Natural killer cell treated with Interleukin-12 subunit alpha and Interleukin-12 subunit beta and Interleukin-15 and Interleukin-18, amount 100 ng/mL, for 72 hours (primary cell): Measurements from ENCODE around the gene DCUN1D2. TPM values are rescaled to one million over a fixed set of nuclear protein-coding genes. Genes with fewer than 3 reads are reported as not detected.
"Not testable (repeated sequence)": the region's sequence is repeated elsewhere in the genome, so short reads cannot be mapped to it uniquely, and the experiment has no call there.

Experiments used
- ATAC-seq, 2 donors: fragments of 150-1000 bp; cut with Tn5 transposase in 1 of 2; sonication (Bioruptor Pico), chemical (Tn5 transposase) in 1 of 2; 2 replicates each; pipeline ENCODE4 v1.10.0; 2021
- DNase-seq: peaks from one replicate; pipeline ENCODE4 v3.0.0; 2022; ENCODE audit warnings: low spot score
- H3K27ac Mint-ChIP-seq, 2 donors: 1 replicate in 1 of 2; 2 replicates in 1 of 2; pipeline ENCODE4 v1.8.0; 2022; ENCODE audit warnings: mixed read lengths in 2 of 2, mild to moderate bottlenecking in 1 of 2, moderate library complexity in 1 of 2
- H3K27me3 Mint-ChIP-seq, 2 donors: 1 replicate in 1 of 2; 2 replicates in 1 of 2; pipeline ENCODE4 v1.8.0; 2022; ENCODE audit warnings: mixed read lengths in 2 of 2
- H3K36me3 Mint-ChIP-seq: one replicate; pipeline ENCODE4 v1.8.0; 2022; ENCODE audit warnings: mixed read lengths
- H3K4me1 Mint-ChIP-seq, 2 donors: 1 replicate in 1 of 2; 2 replicates in 1 of 2; pipeline ENCODE4 v1.8.0; 2022; ENCODE audit warnings: low read depth in 2 of 2, mixed read lengths in 2 of 2, mild to moderate bottlenecking in 1 of 2
- H3K4me3 Mint-ChIP-seq: one replicate; pipeline ENCODE4 v1.8.0; 2022; ENCODE audit warnings: mixed read lengths
- H3K9me3 Mint-ChIP-seq: 2 replicates; pipeline ENCODE4 v1.8.0; 2022; ENCODE audit warnings: mixed read lengths
- total RNA-seq, 2 donors: library from RNA; stranded (reverse); gene quantifications; one replicate each; pipeline ENCODE4 v1.2.3, GENCODE V29; 2022

DCUN1D2 gene
- total RNA-seq, 2 donors from 2014 or later = 22.9 to 40.7 TPM

DNA sequence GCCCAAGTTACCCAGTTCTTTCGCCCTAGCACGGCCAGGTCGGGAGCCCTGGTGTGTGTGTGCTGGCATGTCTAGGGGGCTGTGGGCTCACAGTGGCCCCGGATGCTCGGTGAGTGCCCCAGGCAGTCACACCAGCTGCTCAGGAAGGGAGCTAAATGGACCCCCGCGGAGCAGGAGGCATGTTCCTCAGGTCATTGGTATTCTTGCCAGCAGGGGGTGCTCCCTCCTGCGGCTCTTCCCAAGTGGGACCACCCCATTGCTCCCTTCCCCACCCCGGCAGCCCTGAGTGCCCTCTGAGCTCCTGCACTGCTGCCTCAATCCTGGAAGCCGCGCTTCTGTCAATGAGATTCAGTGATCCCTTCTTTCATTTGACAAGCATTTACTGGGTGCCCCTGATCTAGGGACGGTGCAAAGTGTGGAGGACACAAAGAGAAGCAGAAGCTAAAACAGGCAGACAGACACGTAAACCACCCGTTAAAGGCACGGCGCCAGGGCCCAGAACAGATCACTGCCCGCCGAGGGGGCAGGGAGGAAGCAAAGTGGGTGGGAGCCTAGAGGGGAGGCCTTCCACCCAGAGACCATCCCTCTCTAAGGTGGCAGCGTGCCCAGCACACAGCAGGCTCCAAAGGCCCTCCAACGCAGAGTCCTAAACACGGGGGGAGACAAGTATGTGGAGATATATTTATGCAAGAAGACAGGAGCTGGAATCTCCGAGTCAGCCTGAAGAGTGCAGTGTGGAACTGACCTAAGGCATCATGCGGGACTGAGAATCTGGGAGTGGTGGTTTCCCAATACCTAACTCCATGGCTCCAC lies 32.1 kb downstream of the DCUN1D2 start:
- Mint-ChIP-seq H3K36me3 (no peaks in the 10 kb centered on the region), H3K9me3 (no peaks in the 10 kb centered on the region), H3K27ac (no peak overlapping the region), H3K4me3 (no peak overlapping the region), H3K27me3 (no peaks in the 10 kb centered on the region), H3K4me1 (no peaks in the 10 kb centered on the region)
- DNase-seq (no peak), ATAC-seq (no peak)

DNA sequence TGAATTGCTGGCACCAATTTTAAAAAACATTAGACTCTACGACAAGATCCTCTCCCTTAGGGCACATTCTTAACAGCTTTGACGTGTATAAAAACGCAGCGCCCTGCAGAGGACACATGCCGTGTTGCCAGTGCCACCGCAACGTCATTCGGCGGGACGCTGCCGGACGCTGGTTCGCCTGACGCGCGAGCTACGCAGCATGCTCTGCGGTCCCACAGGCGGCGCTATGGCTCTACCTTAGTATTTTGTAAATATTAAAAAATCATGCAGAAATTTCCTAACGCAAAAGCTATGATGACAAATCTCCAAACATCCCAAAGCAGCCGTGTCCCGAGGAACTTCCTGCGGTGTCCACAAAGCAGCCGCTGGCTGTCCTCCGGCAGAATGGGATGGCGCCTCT lies 33.0 kb downstream of the DCUN1D2 start:
- H3K9me3 Mint-ChIP-seq = no peaks in the 10 kb centered on the region
- no peak overlapping the region for H3K4me3 Mint-ChIP-seq
- H3K27ac Mint-ChIP-seq = no peak overlapping the region
- no peaks in the 10 kb centered on the region for H3K27me3 Mint-ChIP-seq
- DNase-seq (no peak), ATAC-seq (no peak)
- no peaks in the 10 kb centered on the region for H3K36me3 Mint-ChIP-seq
- no peaks in the 10 kb centered on the region for H3K4me1 Mint-ChIP-seq

DNA sequence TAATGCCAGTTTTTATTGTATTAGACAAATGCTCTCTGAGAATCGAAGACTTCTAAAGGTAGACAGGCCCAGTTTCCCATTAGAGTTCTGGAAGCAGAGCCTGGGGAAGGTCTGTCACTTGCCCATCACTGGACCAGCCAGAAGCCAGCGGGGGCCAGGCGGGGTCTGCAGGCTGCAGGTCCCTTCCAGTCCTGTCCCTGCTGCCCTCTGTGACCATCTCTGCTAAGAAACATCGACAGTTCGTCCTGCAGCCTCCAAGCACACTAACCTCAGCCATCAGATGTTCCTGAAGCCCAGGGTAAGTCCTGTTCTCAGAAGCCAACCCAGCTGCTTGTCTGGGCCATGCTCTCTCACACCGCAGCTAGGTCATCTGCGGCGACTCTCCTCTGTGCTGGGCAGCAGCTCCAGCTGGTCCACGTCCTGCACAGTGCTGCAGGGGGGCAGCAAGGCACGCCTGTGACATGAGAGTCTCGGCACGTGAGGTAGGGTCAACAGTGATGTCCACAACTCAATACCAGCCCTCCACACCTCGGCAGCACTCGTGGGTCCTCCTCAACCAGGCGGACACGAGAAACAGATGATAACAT lies 34.3 kb downstream of the DCUN1D2 start:
- DNase-seq (no peak), ATAC-seq (no peak)
- Mint-ChIP-seq H3K27me3 (no peaks in the 10 kb centered on the region), H3K4me1 (no peaks in the 10 kb centered on the region), H3K4me3 (no peak overlapping the region), H3K36me3 (no peaks in the 10 kb centered on the region), H3K27ac (no peak overlapping the region), H3K9me3 (no peaks in the 10 kb centered on the region)

- Mint-ChIP-seq H3K4me1 (no peaks in the 10 kb centered on the region), H3K36me3 (no peaks in the 10 kb centered on the region), H3K27me3 (no peaks in the 10 kb centered on the region), H3K27ac (no peak overlapping the region), H3K9me3 (no peaks in the 10 kb centered on the region), H3K4me3 (no peak overlapping the region)
- ATAC-seq (no peak), DNase-seq (no peak)
Observed at GRCh38 chr13:113455384-113455783, 35.1 kb downstream of the DCUN1D2 start.

DNA sequence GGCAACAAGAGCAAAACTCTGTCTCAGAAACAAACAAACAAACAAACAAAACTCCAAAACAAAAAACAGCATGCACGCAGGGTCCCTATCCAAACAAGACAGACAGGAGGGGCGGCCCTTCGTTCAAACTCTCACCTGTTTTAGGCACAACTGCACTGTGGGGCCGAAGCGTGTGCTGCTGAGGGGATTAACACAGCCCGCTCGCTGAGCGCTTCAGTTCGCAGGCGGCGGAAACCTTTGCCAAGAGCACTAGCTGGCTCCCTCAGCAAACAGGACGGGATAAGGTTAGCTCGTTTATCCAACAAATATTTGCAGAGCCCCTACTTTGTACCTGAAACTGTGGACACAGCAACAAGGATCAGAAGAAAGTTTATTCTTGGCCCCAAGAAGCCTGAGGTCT lies 35.6 kb downstream of the DCUN1D2 start:
- H3K36me3 Mint-ChIP-seq = no peaks in the 10 kb centered on the region
- no peaks in the 10 kb centered on the region for H3K9me3 Mint-ChIP-seq
- no peaks in the 10 kb centered on the region for H3K27me3 Mint-ChIP-seq

DNA sequence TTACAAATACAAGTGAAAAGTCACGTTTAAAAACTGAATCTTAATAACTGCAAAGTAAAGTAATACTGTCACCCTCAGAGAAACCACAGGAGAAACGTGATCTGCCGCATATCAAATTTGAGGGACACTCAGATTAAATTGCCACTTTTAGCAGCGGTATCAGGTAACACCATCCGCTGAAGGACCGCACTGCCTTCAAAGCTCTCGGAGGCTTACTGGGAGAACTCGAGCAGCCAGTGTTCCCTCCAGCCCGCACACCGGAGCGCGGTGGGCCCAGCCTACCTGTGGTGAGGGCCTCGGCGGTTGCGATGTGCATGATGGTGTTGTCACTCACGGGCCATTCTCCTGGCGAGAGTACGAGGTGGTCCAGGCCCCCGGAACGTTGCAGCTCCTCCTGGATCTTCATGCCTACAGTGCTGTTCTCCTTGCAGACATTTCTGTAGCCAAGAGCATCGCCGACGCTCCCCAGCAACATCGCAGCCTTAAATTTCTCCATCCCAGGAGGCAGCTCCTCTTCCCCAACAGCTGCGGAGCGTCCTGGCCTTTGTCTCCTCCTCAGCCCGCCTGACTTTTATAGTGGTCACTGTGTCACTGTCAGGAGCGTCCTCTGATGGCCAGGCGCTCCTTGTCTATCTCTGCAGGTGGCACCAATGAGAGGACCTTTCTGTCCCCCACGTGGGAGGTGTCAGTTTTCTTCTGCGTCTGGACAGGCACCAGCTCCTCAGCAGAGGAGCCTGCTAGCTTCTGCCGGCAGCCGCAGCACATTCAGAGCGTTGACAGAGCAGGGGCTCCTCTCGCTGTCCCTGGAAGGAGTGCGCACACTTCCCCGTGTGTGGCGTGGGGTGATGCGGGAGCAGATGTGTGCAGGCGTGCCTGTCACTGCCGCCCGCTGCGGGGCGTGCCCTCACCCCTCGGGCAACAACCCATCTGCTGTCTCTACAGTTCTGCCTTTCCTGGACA lies 37.3 kb downstream of the DCUN1D2 start, which contains the start of gene ADPRHL1:
TSS of gene ADPRHL1 (minus strand) at position 547 of the 960 bp plus-strand sequence. CDS start at position 496, 51 bp downstream.
- no peak for ATAC-seq
- Mint-ChIP-seq H3K27me3 (no peaks in the 10 kb centered on the region), H3K9me3 (no peaks in the 10 kb centered on the region), H3K27ac (no peak within 1 kb of the TSS), H3K4me3 (no peak within 1 kb of the TSS), H3K4me1 (no peaks in the 10 kb centered on the region), H3K36me3 (no peaks in the 10 kb centered on the region)
- DNase-seq = no peak

More for the DNA sequence above, 35.6 kb downstream of the DCUN1D2 start:
- Mint-ChIP-seq H3K4me3 (no peak overlapping the region), H3K4me1 (no peaks in the 10 kb centered on the region), H3K27ac (no peak overlapping the region)
- no peak for DNase-seq
- no peak for ATAC-seq

GRCh38 chr13:113452466-113452865 lies 38.0 kb downstream of the DCUN1D2 start:
- no peak for ATAC-seq

DNA sequence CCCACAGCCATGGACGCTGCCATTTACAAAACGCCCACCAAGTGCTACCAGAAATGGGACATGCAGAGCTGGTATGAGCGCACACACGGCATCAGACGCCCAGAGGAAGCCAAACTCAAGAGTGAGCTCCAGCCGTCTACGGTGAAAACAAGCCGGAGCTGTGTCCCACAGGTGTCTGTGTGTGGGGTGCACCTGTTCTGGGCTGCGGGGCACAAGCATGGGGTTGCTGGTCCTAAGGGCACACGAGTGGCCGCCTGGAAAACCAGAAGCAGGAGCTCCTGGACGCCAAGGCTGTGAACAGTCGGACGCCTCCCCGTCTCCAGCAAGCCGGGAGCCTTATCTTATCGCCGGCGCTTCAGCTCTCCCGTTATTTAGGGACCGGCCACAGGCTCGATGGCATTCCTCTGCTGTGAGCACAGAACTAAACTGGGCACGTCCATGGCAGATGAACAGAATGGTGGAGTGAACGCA lies 38.5 kb downstream of the DCUN1D2 start:
- DNase-seq (no peak), ATAC-seq (no peak)
- no peaks in the 10 kb centered on the region for H3K9me3 Mint-ChIP-seq
- H3K4me1 Mint-ChIP-seq = no peaks in the 10 kb centered on the region
- H3K4me3 Mint-ChIP-seq = no peak overlapping the region
- H3K27ac Mint-ChIP-seq = no peak overlapping the region
- no peaks in the 10 kb centered on the region for H3K36me3 Mint-ChIP-seq
- no peaks in the 10 kb centered on the region for H3K27me3 Mint-ChIP-seq

More at GRCh38 chr13:113452466-113452865, 38.0 kb downstream of the DCUN1D2 start:
- DNase-seq = no peak
- Mint-ChIP-seq H3K27me3 (no peaks in the 10 kb centered on the region), H3K9me3 (no peaks in the 10 kb centered on the region), H3K4me1 (no peaks in the 10 kb centered on the region), H3K36me3 (no peaks in the 10 kb centered on the region), H3K4me3 (no peak overlapping the region), H3K27ac (no peak overlapping the region)

GRCh38 chr13:113450861-113451620 lies 39.5 kb downstream of the DCUN1D2 start:
- not testable (repeated sequence) for H3K4me3 Mint-ChIP-seq, H3K9me3 Mint-ChIP-seq, ATAC-seq, H3K36me3 Mint-ChIP-seq, DNase-seq, H3K27ac Mint-ChIP-seq, H3K27me3 Mint-ChIP-seq, H3K4me1 Mint-ChIP-seq

DNA sequence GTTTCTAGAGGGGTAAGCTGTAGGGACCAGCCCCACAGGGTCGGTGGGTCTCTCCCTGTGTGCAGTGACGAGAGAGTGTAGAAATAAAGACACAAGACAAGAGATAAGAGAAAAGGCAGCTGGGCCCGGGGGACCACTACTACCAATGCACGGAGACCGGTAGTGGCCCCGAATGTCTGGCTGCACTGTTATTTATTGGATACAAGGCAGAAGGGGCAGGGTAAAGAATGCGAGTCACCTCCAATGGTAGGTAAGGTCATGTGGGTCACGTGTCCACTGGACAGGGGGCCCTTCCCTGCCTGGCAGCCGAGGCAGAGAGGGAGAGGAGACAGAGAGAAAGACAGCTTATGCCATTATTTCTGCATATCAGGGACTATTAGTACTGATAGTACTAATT lies 40.2 kb downstream of the DCUN1D2 start:
- H3K4me3 Mint-ChIP-seq = peak overlapping the region; percentile 52
- H3K4me1 Mint-ChIP-seq, H3K36me3 Mint-ChIP-seq, H3K27ac Mint-ChIP-seq, H3K27me3 Mint-ChIP-seq, ATAC-seq, H3K9me3 Mint-ChIP-seq, DNase-seq: not testable (repeated sequence)

DNA sequence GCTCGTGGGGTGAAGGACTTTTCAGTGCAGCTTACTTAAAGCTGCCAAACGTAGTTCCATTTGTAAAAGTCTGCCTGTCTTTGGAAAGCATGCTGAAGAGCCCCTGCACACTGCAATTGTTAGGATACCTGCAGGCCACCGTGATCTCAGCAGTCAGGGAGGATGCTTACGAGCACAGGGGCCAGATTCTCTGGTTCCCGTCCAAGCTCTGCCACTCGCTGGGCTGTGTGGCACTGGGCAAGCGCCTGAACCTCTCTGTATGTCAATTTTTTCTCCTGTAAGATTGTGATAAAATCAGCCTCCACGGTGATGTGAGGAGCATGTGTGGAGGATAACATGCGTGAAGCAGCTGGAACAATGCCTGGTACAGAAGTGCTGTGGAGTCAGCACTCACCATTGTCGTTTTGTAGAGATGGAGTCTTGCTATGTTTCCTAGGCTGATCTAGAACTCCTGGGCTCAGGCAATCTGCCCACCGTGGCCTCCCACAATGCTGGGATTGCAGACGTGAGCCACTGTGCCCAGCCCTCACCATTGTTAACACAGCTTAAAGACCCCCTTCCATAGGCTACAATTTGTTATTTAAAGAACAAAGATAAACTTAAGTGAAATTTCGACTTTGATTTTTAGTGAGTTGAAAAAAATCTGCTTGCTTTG lies 40.7 kb downstream of the DCUN1D2 start:
- Mint-ChIP-seq H3K4me3 (peak overlapping the region; percentile 52), H3K27ac (peak overlapping the region in 1 of 2 donors; percentile 62)

GRCh38 chr13:113448885-113449692 lies 41.4 kb downstream of the DCUN1D2 start:
- H3K27me3 Mint-ChIP-seq = no peaks in the 10 kb centered on the region
- H3K36me3 Mint-ChIP-seq = no peaks in the 10 kb centered on the region
- H3K27ac Mint-ChIP-seq = peak overlapping the region in 1 of 2 donors; percentile 62
- DNase-seq (no peak), ATAC-seq (peak; percentile 51 to 77)
- H3K4me1 Mint-ChIP-seq = no peaks in the 10 kb centered on the region
- no peaks in the 10 kb centered on the region for H3K9me3 Mint-ChIP-seq
- H3K4me3 Mint-ChIP-seq = peak overlapping the region; percentile 52

More for the DNA sequence above, 40.7 kb downstream of the DCUN1D2 start:
- DNase-seq = no peak
- ATAC-seq = no peak
- Mint-ChIP-seq H3K9me3 (no peaks in the 10 kb centered on the region), H3K36me3 (no peaks in the 10 kb centered on the region), H3K27me3 (no peaks in the 10 kb centered on the region), H3K4me1 (no peaks in the 10 kb centered on the region)
